ENCODE measurements around the gene CRYZ. TPM values are rescaled to one million over a fixed set of nuclear protein-coding genes. Genes with fewer than 3 reads are reported as not detected.

CRYZ gene
- total RNA-seq, 4 donors from 2014 or later: 12.1 to 25.7 (median 21.3) TPM

DNA sequence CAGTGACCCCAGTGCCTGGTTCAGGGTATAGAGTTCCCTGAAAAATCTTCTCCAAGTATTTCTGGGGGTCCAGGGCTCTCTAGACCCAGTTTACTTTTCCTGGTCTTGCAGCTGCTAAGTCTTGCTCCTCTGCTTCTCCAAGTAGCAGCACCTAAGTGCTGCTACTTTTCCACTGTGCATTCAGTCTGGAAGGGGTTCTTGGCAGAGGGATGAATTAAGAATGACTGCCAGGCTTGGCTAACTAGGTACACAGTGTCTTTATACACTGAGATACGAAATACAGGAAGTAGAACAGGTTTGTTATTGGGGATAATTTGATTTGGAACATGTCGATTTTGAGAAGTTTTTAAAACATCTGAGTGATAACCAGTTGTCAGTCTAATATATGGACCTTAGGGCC, 35.0 kb downstream of the CRYZ start:
- TF ChIP-seq POLR2A (IDR thresholded peaks at IDR 0.05): no peak
- TF ChIP-seq, protein P1, sequence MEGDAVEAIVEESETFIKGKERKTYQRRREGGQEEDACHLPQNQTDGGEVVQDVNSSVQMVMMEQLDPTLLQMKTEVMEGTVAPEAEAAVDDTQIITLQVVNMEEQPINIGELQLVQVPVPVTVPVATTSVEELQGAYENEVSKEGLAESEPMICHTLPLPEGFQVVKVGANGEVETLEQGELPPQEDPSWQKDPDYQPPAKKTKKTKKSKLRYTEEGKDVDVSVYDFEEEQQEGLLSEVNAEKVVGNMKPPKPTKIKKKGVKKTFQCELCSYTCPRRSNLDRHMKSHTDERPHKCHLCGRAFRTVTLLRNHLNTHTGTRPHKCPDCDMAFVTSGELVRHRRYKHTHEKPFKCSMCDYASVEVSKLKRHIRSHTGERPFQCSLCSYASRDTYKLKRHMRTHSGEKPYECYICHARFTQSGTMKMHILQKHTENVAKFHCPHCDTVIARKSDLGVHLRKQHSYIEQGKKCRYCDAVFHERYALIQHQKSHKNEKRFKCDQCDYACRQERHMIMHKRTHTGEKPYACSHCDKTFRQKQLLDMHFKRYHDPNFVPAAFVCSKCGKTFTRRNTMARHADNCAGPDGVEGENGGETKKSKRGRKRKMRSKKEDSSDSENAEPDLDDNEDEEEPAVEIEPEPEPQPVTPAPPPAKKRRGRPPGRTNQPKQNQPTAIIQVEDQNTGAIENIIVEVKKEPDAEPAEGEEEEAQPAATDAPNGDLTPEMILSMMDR (IDR thresholded peaks at IDR 0.05): no peak
- DNase-seq (ENCODE audit: low spot score in 2 of 2): no peak
- intact Hi-C loops (cut with DNase I; ENCODE audit: low total_unique reads): no loop called here
- no peak overlapping the region for H3K4me3 ChIP-seq (ENCODE audit: low read depth, poor library complexity, severe bottlenecking)
- 52 to 59% methylated on average over 2 of the region's 2 CpGs for WGBS, 2 donors

DNA sequence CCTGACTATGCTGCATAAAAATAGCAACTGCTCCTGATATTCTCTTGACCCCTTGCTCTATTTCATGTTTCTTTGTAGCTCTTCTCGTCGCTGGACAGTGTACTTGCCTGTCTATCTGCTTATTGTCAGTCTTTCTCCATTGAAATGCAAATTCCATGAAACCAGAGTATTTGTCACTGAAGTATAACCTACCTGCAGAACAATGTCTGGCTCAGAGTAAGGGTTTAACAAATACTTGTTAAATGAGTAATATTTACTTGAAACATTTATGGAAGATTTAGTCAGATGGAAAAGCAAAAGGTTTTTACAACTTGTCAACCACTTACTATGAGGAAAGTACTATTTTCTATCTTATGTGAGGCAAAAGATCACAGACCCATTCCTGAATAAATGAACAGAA, 39.4 kb downstream of the CRYZ start:
- intact Hi-C loops (cut with DNase I; ENCODE audit: low total_unique reads): no loop called here
- TF ChIP-seq, protein P1 (IDR thresholded peaks at IDR 0.05): no peak
- no peak for TF ChIP-seq POLR2A (IDR thresholded peaks at IDR 0.05)
- no peak for DNase-seq (ENCODE audit: low spot score in 2 of 2)
- WGBS, 2 donors: 81 to 83% methylated on average over 2 of the region's 2 CpGs
- H3K4me3 ChIP-seq (ENCODE audit: low read depth, poor library complexity, severe bottlenecking): no peak overlapping the region

DNA sequence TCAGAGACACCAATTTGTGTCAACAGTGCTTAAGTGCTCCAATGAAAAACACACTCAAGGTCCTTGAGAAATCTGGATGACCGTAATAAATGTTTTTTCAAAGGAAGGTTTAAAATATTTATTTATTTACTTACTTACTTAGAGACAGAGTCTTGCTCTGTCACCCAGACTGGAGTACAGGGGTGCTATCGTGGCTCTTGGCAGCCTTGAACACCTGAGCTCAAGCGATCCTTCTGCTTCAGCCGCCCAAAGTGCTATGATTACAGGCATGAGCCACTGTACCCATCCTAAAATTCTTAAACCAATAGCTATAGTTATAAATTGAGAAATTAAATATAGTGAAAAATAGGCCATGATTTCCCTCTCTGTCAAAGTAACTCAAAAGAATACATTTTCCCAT, 41.9 kb downstream of the CRYZ start:
- intact Hi-C loops (cut with DNase I; ENCODE audit: low total_unique reads): no loop called here
- TF ChIP-seq POLR2A (IDR thresholded peaks at IDR 0.05): no peak
- TF ChIP-seq, protein P1 (IDR thresholded peaks at IDR 0.05): no peak
- WGBS, 2 donors: 83 to 86% methylated on average over 4 of the region's 4 CpGs
- DNase-seq (ENCODE audit: low spot score in 2 of 2): no peak
- H3K4me3 ChIP-seq (ENCODE audit: low read depth, poor library complexity, severe bottlenecking): no peak overlapping the region

DNA sequence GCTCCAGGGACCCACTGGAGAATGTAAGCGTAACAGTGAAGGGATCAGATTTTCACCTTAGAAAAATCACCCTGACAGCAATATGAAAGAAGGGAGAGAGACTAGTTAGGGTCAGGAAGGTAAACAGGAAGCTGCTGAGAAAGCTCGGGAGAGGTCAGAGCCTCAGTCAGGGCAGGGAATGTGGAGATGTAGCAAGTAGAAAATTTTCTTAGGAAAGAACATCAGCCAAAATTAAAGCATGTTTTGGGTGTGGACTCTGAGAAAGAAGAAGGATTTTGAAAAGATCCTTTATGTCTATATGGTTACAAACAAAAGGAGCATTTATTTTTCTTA, 42.5 kb downstream of the CRYZ start:
- 3 to 48% methylated on average over 2 of the region's 2 CpGs for WGBS, 2 donors
- H3K4me3 ChIP-seq (ENCODE audit: low read depth, poor library complexity, severe bottlenecking): no peak overlapping the region
- intact Hi-C loops (cut with DNase I; ENCODE audit: low total_unique reads): no loop called here
- DNase-seq (ENCODE audit: low spot score in 2 of 2): no peak
- TF ChIP-seq POLR2A (IDR thresholded peaks at IDR 0.05): no peak
- TF ChIP-seq, protein P1 (IDR thresholded peaks at IDR 0.05): no peak

DNA sequence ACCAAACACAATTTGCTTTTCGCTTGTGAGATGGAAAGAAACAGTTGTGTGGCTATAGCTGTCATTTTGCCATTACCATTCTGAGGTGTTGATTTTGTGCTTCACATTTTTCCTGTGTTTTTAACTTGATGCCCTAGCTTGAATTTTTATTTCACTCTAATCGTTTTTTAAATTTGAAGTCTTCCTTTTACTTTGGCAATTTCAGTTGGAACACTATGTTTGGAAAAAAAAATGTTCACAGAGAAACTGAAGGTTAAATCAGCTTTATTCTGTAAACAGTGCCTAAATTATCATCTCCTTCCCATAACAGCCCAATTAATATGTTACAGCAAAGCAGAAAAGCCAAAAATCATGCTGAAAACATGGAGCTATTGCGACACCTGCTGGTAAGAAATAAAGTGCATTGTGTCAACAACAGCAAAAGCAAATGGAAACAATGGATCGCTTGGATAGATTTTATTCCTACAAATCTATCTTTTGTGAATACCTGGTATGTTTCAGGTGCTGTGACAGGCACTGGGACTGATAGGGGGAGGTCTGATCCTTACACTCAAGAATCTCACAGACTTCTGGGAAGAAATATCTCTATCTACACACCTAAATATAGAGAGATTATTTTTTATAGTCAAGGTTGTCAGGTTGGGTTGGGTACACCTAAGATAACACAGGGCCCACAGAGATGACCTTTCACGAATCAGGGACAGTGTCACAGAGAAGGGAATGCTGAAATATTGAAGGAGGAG, 43.1 kb downstream of the CRYZ start:
- intact Hi-C loops (cut with DNase I; ENCODE audit: low total_unique reads): no loop called here
- peak in 1 of 2 donors; percentile 47 for DNase-seq (ENCODE audit: low spot score in 2 of 2)
- TF ChIP-seq, protein P1 (IDR thresholded peaks at IDR 0.05): peak in 1 of 3 donors; percentile 22
- no peak for TF ChIP-seq POLR2A (IDR thresholded peaks at IDR 0.05)
- H3K4me3 ChIP-seq (ENCODE audit: low read depth, poor library complexity, severe bottlenecking): no peak overlapping the region
- WGBS, 2 donors: 23 to 31% methylated on average over 5 of the region's 5 CpGs

DNA sequence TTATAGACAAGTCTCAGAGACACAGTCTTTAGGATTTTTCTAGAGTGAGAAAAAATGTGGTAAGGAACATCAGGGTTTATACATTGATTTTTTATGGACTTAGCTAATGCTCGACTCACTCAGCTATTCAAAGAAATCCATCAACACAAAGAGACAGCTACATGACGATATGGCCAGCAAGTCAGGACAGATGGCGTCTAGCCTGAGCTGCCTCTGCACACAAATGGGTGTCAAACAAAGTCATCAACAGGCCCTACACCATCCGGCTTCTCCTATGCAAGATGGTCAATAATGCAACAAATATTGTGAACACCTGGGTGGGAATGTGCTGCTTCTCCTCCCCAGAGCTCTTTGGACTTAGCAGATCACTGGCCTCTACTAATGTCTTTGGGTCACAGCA, 45.9 kb downstream of the CRYZ start:
- no peak overlapping the region for H3K4me3 ChIP-seq (ENCODE audit: low read depth, poor library complexity, severe bottlenecking)
- intact Hi-C loops (cut with DNase I; ENCODE audit: low total_unique reads): no loop called here
- DNase-seq (ENCODE audit: low spot score in 2 of 2): no peak
- WGBS, 2 donors: 64 to 70% methylated on average over 4 of the region's 4 CpGs
- TF ChIP-seq, protein P1 (IDR thresholded peaks at IDR 0.05): no peak
- no peak for TF ChIP-seq POLR2A (IDR thresholded peaks at IDR 0.05)

Measured in lower leg skin (tissue), 4 donors.